Keratinocyte (primary cell): ENCODE results near the gene TUBA4B. TPM values are rescaled to one million over a fixed set of nuclear protein-coding genes. Genes with fewer than 3 reads are reported as not detected.

Experiments used
- DNase-seq: peaks from one replicate; pipeline ENCODE4 v3.0.0-alpha.2; 2011; ENCODE audit warnings: low read depth, missing footprints, low spot score
- FAIRE-seq: peaks from 2 replicates; lab custom pipeline; 2011; peaks lifted over from hg19 to GRCh38; lab: Jason Lieb, UNC
- H2AFZ ChIP-seq: 2 replicates; pipeline ENCODE4 v1.6.0; 2012; ENCODE audit warnings: low read length, control low read depth, inconsistent platforms; ENCODE audit not compliant: control insufficient read depth
- H3K27ac ChIP-seq: 2 replicates; pipeline ENCODE4 v1.5.1; 2011; ENCODE audit warnings: low read length; ENCODE audit not compliant: control insufficient read depth, insufficient read depth
- H3K27me3 ChIP-seq: 3 replicates; pipeline ENCODE4 v1.6.0; 2011; ENCODE audit warnings: low read length; ENCODE audit not compliant: control insufficient read depth, insufficient read depth; ENCODE audit errors: extremely low read depth
- H3K36me3 ChIP-seq, 2 experiments: 2 replicates in 1 of 2; 3 replicates in 1 of 2; pipeline ENCODE4 v1.5.1; 2011; ENCODE audit warnings: low read length in 2 of 2, mild to moderate bottlenecking in 1 of 2; ENCODE audit not compliant: control insufficient read depth in 2 of 2, insufficient read depth in 2 of 2; ENCODE audit errors: extremely low read depth in 1 of 2
- H3K4me1 ChIP-seq: 3 replicates; pipeline ENCODE4 v1.5.1; 2011; ENCODE audit warnings: low read length; ENCODE audit not compliant: control insufficient read depth, insufficient read depth; ENCODE audit errors: extremely low read depth
- H3K4me2 ChIP-seq: 3 replicates; pipeline ENCODE4 v1.6.0; 2011; ENCODE audit warnings: low read depth, low read length; ENCODE audit not compliant: control insufficient read depth, insufficient read depth; ENCODE audit errors: extremely low read depth
- H3K4me3 ChIP-seq, 3 experiments: fragments of 200-600 bp in 1 of 3; sonication (generic) in 1 of 3; 2 replicates in 2 of 3; 3 replicates in 1 of 3; pipeline ENCODE4 v1.5.1; 2011 to 2016; ENCODE audit warnings: low read length in 3 of 3, mild to moderate bottlenecking in 3 of 3, control low read depth in 2 of 3, inconsistent platforms in 1 of 3, low read depth in 1 of 3, mixed read lengths in 1 of 3, mixed run types in 1 of 3, moderate library complexity in 1 of 3; ENCODE audit not compliant: control insufficient read depth in 2 of 3, insufficient read depth in 2 of 3; ENCODE audit errors: extremely low read depth in 1 of 3
- H3K79me2 ChIP-seq: 2 replicates; pipeline ENCODE4 v1.6.0; 2012; ENCODE audit warnings: low read length; ENCODE audit not compliant: control insufficient read depth, insufficient read depth
- H3K9ac ChIP-seq: 3 replicates; pipeline ENCODE4 v1.6.0; 2011; ENCODE audit warnings: low read length; ENCODE audit not compliant: control insufficient read depth, insufficient read depth; ENCODE audit errors: extremely low read depth
- H3K9me1 ChIP-seq: 3 replicates; pipeline ENCODE4 v1.6.0; 2011; ENCODE audit warnings: low read length; ENCODE audit not compliant: control insufficient read depth, insufficient read depth; ENCODE audit errors: extremely low read depth
- H3K9me3 ChIP-seq: 2 replicates; pipeline ENCODE4 v1.5.1; 2012; ENCODE audit warnings: low read depth, low read length; ENCODE audit not compliant: control insufficient read depth
- H4K20me1 ChIP-seq: 3 replicates; pipeline ENCODE4 v1.6.0; 2011; ENCODE audit warnings: low read length; ENCODE audit not compliant: control insufficient read depth, insufficient read depth; ENCODE audit errors: extremely low read depth
- EZH2 ChIP-seq: IDR thresholded peaks from one replicate; pipeline ENCODE4 v1.6.1; 2012; ENCODE audit warnings: inconsistent platforms, mild to moderate bottlenecking, low read length, moderate library complexity
- dilution Hi-C: fragments of 300-500 bp; cut with MboI; formaldehyde crosslinking; loops from one replicate; pipeline ENCODE4 v1.7.0; 2020; ENCODE audit warnings: low sequenced_read_pairs; ENCODE audit not compliant: extremely low pct_ligation_motif_present
- polyA plus RNA-seq, 5 experiments: library from polyadenylated mRNA; depleted of rRNA in 3 of 5; stranded (reverse) in 3 of 5; stranded (forward) in 1 of 5; unstranded in 1 of 5; fragments of >200 nt; gene quantifications; 1 replicate in 1 of 5; 2 replicates in 3 of 5; 3 replicates in 1 of 5; pipeline versions ENCODE4 v1.2.1 to v1.2.3, GENCODE V29; 2011 to 2012; ENCODE audit warnings: missing spikeins in 2 of 5, low read depth in 1 of 5, low replicate concordance in 1 of 5
- TF ChIP-seq, protein P1 (sequence below), 3 experiments: IDR thresholded peaks in 1 of 3; conservative IDR thresholded peaks in 1 of 3; optimal IDR thresholded peaks in 1 of 3; 2 replicates in 2 of 3; 3 replicates in 1 of 3; pipeline versions ENCODE3 to v1.5.1; 2011; ENCODE audit warnings: low read length in 3 of 3, mild to moderate bottlenecking in 3 of 3, moderate library complexity in 2 of 3, control low read depth in 1 of 3, inconsistent platforms in 1 of 3; ENCODE audit not compliant: insufficient read depth in 2 of 3; ENCODE audit errors: extremely low read depth in 1 of 3

TUBA4B gene
- polyA plus RNA-seq, 1 donor (not counting 4 experiments of a cell fraction or from before 2014, with no cell fraction given), result not detected

DNA sequence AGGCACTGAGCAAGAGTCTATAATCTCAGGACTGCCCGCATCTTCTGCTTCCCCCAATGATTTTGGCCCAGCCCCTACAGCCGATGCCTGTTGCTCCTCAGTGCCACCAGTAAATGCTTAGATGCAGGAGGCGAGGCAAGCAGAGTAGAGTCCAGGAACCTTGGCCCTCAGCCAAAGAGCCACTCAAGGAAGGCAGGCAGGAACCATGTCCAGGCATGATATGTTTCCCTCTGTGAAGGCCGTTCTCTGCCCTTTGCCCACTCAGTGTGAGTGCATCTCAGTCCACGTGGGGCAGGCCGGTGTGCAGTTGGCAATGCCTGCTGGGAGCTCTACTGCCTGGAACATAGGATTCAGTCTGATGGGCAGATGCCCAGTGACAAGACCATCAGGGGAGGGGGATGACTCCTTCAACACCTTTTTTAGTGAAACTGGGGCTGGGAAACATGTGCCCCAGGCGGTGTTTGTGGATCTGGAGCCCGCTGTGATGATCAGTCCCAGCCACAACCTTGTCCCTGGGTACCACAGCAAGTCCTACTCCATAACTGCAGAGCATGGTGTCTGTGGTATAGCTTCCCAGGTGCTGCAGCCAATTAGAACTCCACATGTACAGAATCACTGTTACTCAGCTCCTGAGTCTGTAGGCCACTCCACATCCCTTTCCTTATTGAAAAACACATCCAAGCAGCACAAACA is 16.5 kb downstream of the TUBA4B start:
- Histone ChIP-seq H3K79me2 (no peaks in the 10 kb centered on the region), H3K27ac (no peak overlapping the region), H3K4me3 (no peak overlapping the region), H3K4me1 (peaks cover 28% of the 10 kb centered on the region), H3K9me3 (no peaks in the 10 kb centered on the region), H3K27me3 (no peaks in the 10 kb centered on the region), H3K9me1 (no peaks in the 10 kb centered on the region), H2AFZ (peak overlapping the region; percentile 41), H3K36me3 (no peaks in the 10 kb centered on the region), H3K9ac (no peak overlapping the region), H3K4me2 (peak overlapping the region; percentile 22), H4K20me1 (no peaks in the 10 kb centered on the region)
- TF ChIP-seq, protein P1, sequence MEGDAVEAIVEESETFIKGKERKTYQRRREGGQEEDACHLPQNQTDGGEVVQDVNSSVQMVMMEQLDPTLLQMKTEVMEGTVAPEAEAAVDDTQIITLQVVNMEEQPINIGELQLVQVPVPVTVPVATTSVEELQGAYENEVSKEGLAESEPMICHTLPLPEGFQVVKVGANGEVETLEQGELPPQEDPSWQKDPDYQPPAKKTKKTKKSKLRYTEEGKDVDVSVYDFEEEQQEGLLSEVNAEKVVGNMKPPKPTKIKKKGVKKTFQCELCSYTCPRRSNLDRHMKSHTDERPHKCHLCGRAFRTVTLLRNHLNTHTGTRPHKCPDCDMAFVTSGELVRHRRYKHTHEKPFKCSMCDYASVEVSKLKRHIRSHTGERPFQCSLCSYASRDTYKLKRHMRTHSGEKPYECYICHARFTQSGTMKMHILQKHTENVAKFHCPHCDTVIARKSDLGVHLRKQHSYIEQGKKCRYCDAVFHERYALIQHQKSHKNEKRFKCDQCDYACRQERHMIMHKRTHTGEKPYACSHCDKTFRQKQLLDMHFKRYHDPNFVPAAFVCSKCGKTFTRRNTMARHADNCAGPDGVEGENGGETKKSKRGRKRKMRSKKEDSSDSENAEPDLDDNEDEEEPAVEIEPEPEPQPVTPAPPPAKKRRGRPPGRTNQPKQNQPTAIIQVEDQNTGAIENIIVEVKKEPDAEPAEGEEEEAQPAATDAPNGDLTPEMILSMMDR (optimal IDR thresholded peaks at IDR 0.05 in 1 of 3, IDR thresholded peaks at IDR 0.05 in 1 of 3, conservative IDR thresholded peaks at IDR 0.05 in 1 of 3; ENCODE audit: extremely low read depth in 1 of 3, insufficient read depth in 2 of 3, low read length in 3 of 3), result no peak
- TF ChIP-seq EZH2, result no peak
- dilution Hi-C loops, result no loop called here
- FAIRE-seq (peak; percentile 81), DNase-seq (no peak)

DNA sequence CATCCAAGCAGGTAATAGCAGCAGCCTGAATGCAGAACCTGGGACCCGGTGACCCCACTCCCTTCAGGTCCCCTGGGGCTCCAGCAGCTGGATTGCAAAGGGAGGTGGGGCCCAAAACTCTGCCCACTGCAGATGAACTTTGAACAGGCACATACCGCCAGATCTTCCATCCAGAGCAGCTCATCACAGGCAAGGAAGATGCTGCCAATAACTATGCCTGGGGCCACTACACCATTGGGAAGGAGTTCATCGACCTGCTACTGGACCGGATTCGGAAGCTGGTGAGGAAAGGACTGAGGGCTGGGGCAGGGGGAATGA is 17.0 kb downstream of the TUBA4B start:
- FAIRE-seq, result no peak
- Histone ChIP-seq H3K36me3 (no peaks in the 10 kb centered on the region), H3K27ac (no peak overlapping the region)

More for the DNA sequence above, 17.0 kb downstream of the TUBA4B start:
- dilution Hi-C loops, result no loop called here
- H3K4me2 ChIP-seq, result peak overlapping the region; percentile 22
- no peaks in the 10 kb centered on the region for H3K79me2 ChIP-seq
- H4K20me1 ChIP-seq, result no peaks in the 10 kb centered on the region
- DNase-seq, result no peak
- H3K9me1 ChIP-seq, result no peaks in the 10 kb centered on the region
- H2AFZ ChIP-seq, result no peak overlapping the region
- no peak overlapping the region for H3K4me3 ChIP-seq
- no peaks in the 10 kb centered on the region for H3K27me3 ChIP-seq
- H3K9me3 ChIP-seq, result no peaks in the 10 kb centered on the region
- no peak for TF ChIP-seq EZH2
- TF ChIP-seq, protein P1 (optimal IDR thresholded peaks at IDR 0.05 in 1 of 3, IDR thresholded peaks at IDR 0.05 in 1 of 3, conservative IDR thresholded peaks at IDR 0.05 in 1 of 3; ENCODE audit: extremely low read depth in 1 of 3, insufficient read depth in 2 of 3, low read length in 3 of 3), result no peak
- peaks cover 33% of the 10 kb centered on the region for H3K4me1 ChIP-seq
- no peak overlapping the region for H3K9ac ChIP-seq
